HG03280 (cell line): Measurements from ENCODE around the gene DST.

Source experiments
- ATAC-seq: cut with Tn5 transposase; IDR thresholded peaks from one replicate; pipeline ENCODE4 v1.9.1; 2021; ENCODE audit warnings: mild to moderate bottlenecking, moderate library complexity; ENCODE audit not compliant: unreplicated experiment

Gene DST

DNA sequence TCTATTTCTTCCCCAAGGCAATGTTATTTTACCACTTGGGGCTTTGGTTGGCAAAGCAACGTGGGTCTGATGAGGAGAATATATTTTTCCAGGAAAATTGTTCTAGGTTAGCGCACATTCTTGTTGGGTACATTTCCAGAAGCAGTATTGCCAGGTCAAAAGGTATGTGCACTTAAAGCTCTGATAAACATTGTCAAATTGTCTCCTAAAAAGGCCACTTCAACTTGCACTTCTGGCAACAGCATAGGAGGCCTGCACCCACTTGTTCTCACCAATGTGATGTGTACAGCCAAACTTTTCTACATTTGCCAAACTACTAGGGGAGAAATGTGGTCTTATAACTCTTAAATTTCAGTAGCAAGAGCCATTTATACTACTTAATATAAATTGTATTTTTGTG is 197.8 kb downstream of the DST start:
- ATAC-seq, result no peak

DNA sequence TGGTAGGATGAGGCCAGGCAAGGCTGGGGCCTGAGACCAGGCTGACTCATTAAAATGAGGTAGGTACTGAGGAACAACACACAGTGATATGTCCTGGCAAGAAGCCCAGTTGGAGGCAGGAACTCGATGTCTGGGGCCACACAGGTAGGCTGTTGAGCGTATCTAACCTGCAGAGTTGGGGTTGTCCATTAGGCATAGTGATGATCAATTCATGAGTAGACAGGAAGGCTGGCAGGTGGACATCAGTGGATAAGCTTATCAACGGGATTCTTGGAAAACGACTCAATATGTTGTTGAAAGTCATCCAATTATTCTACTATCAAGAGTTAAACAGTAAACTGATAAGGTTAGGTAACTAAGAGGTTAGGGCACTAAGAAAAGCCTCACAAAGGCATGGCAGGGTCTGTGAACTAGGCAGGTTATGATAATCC is 202.1 kb downstream of the DST start:
- no peak for ATAC-seq

DNA sequence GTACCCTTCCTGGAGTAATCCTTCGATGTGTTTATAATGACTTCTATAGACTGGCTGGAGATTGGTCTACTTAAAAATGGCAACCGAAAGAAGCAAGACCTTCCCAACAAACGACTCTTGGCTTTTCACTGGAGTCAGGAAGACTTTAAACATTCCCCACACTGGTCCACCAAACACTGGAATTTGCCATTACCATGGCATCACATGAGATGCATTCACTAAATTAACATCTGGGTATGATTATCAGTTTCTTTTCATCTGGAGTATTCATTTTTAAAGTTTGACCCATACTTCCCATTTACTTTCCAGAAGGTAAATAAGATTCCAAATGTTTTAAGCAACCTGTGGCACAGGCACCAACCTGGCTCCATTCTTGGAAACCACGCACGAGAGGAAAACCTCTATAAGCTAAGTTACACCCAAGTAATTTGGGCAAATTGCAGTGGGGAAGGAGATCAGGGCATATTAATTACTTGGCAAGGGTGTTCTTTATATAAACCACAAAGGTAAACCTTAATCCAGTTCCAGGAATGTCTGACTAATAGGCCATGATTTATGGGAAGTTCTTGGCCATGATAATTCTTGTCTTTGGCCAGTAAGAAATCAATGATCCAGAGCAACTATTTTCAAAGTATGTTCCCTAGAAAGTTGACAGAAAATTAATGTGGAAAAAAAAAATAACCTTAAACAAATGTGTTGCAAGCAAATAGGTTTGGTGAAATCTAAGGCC is 205.4 kb downstream of the DST start:
- no peak for ATAC-seq

DNA sequence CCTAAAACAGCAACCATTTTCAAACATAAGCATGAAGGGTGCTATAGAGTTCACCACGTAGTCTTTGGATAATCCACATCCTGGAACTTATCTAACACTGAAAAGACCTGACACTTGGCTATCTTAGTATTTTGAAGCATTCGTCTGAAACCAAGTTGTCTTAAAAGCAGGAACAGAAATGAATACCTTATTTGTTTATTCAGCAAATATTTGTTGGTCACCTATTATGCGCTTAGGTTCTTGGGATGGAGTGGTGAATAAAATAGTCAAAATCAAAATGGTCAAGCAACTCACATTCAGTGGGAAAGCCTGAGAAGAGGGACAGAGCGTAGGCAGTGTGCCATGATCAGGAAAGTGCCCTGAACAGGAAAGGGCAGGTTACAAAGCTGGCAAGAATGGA is 206.9 kb downstream of the DST start:
- no peak for ATAC-seq

DNA sequence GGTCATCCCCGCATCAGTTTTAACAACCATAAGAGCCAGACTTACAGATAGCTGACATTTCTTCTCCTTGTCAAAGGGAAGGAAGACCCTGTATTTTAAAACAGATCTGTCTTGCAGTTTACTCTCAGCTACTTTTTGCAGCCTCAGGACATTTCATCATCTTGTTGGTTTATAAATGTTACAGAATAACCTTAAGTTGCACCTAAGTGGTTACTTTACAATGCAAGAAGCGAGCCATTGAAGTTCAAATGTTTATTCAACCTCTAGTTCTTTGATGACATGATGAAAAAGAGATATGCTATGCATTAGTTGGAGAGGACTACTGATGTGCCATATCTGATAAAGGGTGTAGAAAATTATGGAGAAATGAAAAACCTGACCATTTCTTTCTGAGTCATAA is 207.4 kb downstream of the DST start:
- ATAC-seq, result no peak

DNA sequence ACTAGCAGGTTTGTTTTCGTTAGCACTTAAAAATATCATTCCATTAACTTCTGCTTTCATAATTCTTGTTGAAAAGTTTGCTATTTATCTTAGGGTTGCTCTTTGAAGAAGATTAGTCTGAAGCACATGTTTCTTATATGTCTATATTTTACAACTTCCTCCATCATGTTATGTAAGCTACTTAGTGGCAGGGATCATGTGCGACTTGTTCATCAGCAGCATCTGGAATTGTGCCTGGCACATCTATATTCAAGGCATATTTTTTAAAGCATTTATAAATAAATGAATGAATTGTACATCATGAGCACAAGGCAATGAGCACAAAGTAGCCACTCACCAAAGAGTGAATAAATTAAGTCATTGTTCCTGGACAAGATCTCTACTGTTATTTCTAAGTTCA is 208.1 kb downstream of the DST start:
- ATAC-seq, result no peak

DNA sequence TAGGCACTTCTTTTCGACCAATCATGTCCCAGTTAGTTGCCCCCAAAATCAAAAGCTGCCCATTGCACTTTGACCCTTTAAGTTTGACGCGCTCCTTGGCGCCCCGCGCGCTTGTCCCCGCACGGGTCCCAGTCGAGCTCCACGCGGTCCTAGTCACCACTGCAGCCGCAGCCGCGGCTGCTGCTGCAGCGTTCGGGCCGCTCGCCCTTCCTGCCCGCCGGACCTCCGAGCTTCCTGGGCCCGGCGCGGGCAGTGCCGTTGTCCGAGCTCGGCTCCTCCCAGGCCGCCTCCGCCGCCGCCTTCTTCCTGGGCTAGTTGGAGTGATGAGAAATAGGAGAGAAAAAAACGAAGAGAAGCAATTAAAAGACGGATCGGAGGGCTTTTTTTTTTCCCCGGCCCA is 209.6 kb downstream of the DST start:
- ATAC-seq, result no peak

DNA sequence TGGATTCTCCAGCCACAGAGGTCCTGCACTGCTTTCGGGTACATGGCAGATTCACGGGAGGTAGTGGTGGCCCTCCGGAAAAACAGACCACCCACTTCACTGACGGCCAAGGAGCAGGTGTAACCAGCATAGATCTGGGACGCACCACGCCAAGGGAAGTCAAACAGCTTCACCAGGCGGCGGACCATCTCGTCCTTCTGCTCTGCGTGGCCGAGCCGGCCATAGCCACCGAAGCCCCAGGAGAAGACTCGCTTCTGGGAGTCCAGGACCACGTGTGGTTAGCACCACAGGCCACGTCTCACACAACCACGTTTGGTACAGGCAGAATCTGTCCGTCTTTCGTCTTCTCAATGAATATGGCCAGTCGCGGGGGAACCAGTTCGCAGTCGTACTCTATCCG is 210.5 kb downstream of the DST start:
- no peak for ATAC-seq

DNA sequence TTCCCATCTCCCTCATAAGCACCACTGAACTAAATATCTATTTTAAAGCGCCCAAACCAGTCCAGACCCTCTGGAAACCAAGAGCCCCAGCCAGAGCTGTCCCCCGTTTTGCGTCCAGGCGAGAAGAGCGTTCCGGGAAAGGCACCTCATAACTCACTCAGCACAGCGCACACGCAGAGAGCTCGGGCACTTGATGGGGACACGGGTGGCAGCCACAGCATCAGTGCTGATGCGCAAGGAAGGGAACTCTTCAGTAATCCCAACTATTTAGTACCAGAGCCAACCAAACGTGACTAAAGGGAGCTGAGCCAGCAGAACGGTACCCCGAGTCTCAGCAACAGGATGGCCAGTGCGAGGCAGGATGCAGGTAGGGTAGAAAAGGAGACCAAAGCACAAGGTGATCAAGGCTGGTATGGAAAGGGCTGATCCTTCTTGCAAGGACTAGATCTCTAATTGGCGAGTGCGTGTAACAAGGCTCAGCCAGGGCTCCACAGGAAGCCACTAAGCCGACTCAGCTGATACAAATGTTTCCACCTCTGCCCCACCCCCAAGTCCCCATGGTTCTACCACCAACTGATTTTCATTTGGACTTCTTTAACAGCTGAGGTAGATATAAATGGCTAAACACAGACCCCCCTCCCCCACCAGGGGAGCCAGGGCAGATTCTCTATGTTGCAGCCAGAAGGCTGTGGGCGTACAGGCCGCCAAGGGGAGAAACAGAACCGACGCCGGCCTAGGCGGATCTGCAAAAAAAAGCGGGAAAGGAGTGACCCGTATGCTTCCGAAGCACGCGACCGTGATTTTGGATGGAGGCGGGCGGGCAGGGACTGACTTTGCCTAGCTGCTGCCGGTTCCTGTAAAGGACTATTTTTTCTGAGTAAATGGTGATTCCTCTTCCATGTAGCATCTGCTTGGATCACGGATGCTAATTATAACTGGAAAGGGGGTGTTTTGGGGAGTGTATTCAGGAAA is 211.8 kb downstream of the DST start:
- no peak for ATAC-seq

DNA sequence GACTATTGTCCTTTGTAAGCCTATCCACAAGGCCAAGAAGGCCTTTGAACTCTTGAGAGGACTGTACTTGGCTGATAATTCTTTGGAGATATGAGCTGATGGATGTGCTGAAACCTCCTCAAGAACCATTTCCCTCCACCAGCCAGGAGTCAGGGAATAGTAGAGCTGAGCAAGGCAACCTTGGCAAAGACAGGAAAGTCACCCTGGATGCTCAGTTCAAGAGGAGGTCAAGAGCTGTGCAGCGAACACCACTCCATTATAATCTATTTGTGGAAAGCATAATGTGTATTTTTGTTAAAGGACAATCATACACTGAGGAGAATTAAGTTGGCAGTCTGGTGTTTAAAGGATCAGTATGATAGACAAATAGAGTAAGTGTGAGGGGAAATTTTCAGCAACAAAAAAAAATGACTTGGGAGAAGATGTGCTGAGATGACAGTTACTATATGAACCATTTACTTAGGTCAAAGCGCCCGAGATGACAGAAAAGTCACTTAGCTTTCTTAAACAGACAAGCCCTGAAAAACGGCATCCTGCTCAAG is 218.1 kb downstream of the DST start:
- no peak for ATAC-seq

DNA sequence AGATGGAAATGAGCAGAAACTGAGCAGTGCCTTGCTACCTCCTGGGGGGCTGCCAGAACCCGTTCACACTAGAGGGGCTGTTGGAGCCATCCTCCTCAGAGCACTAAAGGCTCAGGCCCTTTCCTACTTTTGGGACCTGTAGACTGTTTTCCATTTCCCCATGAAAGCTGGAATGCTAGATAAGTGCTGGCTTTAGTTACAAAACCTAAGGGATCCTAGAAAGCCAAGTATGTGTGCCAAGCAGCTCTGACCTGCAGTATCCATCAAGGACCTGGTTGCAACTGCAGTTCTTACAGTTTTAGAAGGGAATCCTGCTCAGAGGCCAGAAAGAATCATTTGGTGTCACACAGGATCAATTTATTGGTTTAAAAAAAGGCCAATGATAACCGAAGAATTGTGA is 218.6 kb downstream of the DST start:
- ATAC-seq, result no peak

DNA sequence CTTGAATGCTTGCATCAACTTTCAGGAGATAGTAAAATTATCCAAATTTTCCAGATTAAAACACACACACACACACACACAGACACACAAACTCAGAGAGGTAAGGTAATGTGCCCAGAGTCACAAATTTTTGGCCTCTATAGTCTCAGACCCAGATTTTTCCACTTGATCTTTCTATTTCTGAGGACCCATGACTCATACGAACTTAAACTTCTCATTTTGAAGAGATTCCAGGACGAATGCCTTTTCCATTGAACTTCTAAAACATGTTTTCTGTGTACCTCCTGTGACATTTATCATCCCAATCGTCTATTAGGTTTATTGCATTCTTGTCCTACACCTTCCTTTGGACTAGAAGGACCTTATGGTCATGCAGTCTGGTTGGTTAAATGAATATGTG is 222.4 kb downstream of the DST start:
- ATAC-seq, result no peak

DNA sequence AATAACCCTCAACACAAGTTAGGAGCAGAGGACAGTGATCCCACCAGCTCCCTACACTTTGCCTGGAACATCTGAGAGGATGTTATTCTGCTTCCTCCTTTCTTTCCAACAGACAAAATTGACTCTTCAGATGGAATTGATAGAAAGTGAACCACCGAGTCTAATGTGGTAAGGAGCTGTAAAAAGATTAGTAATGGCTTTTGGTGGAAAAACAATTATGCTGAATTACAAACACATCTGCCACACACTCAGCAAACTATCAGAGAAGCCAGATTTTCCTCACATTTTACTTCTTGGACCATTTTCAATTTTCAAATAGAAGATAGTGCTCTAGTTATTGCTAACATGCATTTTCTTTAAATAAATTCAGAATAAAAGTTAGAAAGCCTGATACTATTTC is 223.5 kb downstream of the DST start:
- no peak for ATAC-seq

DNA sequence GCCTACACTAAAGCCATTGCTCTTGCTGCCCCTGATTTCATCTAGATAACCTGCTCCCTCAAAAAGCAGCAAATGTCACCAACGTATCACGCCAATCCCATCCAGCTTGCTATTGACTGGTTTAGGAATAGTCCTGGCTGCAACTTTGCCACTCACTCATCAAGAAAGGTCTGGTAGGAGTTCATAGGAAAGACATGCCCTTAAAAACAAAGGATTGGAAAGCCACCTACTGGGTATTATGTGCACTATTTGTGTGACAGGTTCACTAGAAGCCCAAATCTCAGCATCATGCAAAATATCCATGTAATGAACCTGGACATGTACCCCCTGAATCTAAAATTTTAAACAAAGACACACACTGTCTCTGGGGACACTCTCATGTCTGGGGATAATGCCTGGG is 224.9 kb downstream of the DST start:
- ATAC-seq, result no peak

DNA sequence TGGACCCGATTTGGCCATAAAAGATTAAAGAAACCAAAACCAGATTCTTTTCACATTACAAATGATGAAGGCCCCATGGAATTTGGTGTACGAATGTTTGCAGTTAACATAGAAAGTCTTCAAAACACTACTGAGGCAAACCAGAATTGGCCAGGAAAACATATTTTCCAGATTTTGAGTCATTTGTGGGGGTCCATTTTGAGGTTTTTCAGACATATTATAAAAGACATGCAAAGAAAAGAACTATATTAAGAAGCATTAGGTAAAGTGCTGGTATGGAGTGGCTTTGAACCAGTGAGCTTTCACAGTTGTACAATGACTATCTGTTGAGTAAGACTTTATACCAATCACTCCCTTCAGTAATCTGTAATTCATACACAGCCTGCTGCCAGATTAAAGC is 226.4 kb downstream of the DST start:
- ATAC-seq, result no peak

DNA sequence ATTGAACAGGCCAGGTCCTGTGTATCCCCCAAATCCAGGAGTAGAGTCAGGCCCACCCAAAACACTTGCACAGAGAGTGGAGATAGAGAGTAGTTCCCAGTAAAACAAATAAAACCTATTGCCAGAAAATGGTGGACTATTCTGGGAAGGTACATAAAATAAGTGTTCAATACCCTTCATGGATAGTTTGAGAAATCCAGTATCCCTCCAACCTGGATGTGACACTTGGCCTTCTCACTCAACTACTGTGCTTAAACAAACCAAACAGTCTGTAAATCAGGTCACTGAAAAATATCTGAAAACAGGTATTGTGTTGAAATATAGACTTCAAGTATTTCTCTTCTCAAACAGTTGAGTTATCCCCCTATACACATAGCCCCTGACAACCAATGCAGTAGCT is 233.7 kb downstream of the DST start:
- no peak for ATAC-seq
